HG03097 (cell line): Measurements from ENCODE around the gene ST6GALNAC1.

ENCODE experiments used
- ATAC-seq: cut with Tn5 transposase; IDR thresholded peaks from one replicate; pipeline ENCODE4 v1.9.1; 2021; ENCODE audit not compliant: unreplicated experiment, low FRiP score

Gene ST6GALNAC1

DNA sequence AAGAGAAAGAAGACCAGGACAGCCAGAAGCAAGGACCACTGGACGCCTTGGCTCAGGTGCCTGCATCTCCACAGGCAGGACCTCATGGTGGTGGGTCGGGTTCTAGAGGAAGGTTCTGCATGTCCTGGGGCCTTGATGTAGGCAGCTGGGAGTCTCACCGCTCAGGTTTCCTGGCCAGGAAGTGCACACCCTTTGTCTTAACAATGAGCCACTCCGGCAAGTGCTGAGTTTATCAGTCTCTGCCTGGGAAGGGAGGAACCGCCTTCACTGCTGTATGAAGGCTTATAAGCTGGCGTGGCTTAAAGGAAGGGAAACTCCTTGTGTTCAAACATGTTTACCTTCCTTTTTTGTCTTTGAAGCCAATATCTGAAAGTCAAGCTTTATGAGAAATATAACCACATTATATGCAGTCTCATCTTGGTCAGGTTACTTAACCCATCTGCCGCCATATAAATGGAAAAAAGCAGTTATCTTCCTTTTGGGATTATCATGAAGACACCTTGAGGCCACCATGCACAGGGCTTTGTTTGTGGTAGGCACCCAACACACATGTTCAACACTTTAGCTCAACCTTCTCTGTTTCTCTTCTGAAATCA is at the start of gene ST6GALNAC1:
ST6GALNAC1 (minus strand) TSS at position 205 of the 596 bp plus-strand sequence; CDS start at position 86, 119 bp downstream.
- no peak for ATAC-seq

DNA sequence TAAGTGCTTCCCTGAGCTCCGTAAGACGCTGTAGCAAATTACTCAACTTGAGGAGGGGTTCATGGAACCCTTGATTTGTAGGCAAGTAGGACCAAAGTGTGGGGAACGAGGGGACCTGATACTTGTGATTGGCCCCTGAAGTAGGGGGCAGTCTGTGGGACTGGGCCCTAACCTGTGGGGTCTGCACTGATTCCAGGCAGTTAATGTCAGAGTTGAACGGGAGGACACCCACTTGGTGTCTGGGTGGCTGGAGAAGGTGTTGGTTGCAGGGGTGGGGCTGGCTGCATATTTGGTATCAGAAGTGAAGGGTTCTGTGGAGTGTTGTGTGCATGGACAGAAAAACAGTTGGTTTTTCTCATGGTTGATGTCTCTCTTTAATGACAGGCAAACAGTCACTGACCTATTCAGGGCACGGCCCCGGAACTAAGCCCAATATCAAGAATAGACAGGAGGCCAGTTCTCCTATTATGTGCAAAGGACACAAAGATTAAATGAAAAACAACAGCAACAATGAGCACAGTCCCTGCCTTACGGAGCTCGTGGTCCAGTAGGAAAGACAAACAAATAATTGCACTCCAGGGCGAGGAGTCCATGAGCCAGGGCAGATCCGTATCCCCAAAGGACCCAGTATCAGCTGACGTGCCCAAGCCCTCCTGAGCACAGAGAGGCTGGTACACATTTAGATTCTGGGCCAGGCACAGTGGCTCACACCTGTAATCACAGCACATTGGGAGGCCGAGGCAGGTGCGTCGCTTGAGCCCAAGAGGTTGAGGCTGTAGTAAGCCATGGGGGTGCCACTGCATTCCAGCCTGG is 48.0 kb upstream of the ST6GALNAC1 start:
- ATAC-seq, result no peak

GRCh38 chr17:76690596-76691280 is 47.2 kb upstream of the ST6GALNAC1 start:
- ATAC-seq, result no peak

GRCh38 chr17:76689859-76690258 is 46.3 kb upstream of the ST6GALNAC1 start:
- ATAC-seq, result no peak

- ATAC-seq, result no peak
Measured at GRCh38 chr17:76688165-76688622, 44.6 kb upstream of the ST6GALNAC1 start.

GRCh38 chr17:76687298-76688164 is 44.0 kb upstream of the ST6GALNAC1 start:
- no peak for ATAC-seq

DNA sequence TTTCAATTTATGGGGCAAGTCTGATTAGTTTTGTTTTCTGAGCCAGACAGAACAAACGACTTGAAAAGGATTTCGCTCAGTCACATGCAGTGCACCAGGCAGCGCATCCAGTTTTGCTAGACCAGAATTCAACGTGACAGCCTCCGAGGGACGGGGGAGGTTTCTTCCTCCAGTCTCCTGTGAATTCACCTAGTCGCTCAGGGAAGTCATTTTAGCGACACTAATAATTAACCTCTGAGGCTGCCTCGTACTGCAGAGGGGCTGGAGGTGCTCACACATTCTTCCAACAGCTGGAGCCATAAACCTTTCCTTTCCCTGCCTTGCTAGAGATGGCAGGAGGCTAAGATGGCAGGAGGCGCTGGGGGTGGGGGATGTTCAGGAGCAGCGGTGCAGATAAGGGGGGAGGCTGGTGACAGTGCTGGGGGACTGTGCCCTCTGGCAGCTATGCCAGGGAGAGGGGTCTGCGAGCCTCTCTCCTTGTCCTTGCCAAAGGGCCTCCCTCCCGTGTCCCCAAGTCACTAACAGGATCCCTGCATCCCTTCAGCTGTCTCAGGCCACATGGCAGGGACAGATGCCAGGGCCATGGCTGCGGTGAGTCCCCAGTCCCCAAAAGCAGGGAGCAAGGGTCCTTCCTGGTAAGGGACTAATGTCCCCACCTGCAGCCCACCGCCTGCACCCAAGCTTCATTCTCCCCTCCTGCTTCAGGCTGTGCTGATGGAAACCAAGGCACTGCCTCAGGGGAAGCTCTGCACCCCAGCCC is 43.2 kb upstream of the ST6GALNAC1 start:
- no peak for ATAC-seq

DNA sequence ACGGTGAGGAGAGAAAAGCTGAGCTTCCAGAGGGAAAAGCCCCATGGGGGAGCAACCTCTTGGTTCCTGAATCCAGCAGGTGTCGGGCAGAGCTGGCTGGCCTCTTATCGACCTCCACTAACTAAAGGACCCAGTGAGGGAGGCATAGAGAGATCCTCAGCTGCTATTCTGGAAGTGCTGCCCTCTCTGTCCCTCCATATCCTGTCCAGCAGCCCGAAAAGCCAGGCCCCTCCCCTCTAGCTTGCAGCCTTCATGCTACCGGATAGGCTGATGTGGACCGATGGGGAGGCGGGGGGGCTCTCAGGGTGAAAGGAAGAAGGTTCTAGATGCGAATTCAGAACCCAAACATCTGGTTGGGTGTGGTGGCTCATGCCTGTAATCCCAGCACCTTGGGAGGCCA is 42.3 kb upstream of the ST6GALNAC1 start:
- ATAC-seq, result no peak

DNA sequence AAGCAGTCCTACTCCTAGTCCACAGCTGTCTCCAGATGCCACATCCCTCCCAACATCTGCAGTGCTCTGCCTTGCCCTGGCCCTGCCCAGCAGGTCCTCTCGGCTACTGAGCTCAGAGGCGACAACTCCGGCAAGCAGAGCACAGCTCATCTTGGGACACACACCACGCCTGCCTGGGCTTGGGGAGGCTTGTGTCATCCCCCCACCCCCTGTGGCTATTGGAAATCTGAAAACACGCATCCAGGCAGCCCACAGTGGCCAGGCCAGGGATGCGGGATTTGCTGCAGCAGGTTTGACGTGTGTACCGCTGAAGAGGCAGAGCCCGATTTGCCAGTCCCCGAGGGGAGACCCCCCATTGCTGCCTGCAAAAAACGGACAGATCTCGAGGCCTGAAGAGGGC is 41.8 kb upstream of the ST6GALNAC1 start:
- ATAC-seq, result no peak

GRCh38 chr17:76684756-76685155 is 41.2 kb upstream of the ST6GALNAC1 start:
- no peak for ATAC-seq

- ATAC-seq, result no peak
Measured at GRCh38 chr17:76683921-76684745, 40.6 kb upstream of the ST6GALNAC1 start.

GRCh38 chr17:76683011-76683755 is 39.6 kb upstream of the ST6GALNAC1 start:
- ATAC-seq, result no peak

DNA sequence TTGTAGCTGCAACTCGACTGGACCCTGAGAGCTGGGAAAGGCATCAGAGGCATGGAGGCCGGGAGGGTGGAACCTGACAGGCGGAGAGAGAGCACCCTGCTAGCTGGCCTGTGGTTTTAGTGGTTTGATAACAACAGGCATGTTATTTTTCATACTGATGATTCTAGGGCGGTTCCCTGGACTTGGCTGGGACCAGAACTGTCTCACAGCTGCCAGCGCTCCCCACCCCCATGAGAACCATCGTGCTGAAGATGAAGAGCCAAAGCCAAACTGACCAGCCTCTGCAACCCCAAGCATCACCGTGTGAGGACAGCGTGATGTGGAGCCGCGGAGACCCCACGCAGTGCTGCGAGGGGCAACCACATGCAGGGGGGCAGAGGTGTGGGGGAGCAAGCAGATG is 38.7 kb upstream of the ST6GALNAC1 start:
- ATAC-seq, result no peak

DNA sequence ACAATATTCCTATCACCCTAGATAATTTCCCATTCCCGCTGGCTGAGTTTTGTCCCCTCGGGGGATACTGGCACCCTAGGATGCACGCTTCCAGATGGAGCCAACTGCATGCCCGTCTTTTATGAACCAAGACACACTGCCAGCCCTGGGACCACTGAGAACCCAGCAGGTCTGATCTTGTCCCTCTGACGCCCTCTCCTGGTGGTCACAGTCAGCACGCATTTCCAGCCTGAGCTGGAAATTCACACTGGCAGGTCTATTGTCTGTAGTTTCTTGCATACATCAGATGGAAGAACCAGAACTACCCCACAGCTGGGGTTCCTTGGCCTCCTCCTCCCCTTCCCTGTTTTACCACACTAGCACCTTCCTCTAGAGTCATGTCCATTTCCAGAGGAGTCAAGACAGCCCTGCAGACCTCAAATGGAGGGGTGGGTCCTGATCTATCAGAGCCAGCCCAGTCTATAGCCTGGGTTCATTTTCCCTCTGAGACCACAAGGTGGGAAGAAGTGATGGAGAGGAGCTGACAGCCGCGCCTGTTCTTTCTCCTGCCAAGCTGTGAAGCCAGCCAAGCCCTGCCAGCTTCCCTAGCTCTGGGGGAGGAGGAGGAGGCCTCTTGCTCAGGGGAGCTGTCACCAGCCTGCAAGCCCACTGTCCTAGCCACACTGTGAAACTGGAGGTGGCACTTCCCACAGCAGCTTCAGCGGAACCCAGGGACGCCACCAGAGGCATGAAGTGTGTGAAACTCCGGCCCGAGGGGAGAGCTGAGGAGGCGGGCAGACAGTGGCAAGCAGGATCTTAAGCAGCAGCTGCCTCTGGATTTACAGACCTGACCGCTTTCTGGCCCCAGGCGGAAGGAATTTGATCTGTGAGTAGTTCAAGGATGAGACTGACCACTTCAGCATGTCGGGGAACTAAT is 37.9 kb upstream of the ST6GALNAC1 start:
- no peak for ATAC-seq

DNA sequence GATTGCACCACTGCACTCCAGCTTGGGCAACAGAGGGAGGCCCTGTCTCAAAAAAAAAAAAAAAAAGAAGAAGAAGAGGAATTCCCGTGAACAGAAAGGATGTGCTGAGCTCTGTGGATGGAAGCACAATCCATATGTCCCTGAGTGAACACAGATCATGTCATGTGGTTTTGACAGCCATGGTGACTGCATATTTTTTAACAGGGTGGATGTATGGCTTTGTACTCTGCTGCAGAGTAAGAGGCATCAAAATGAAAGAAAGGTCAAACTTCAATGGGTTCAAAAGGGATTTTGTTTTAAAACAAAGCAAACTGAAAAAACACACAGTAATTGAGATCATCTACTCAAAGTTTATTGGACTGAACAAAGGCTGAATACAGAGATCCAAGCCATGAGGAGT is 35.7 kb upstream of the ST6GALNAC1 start:
- ATAC-seq, result no peak

DNA sequence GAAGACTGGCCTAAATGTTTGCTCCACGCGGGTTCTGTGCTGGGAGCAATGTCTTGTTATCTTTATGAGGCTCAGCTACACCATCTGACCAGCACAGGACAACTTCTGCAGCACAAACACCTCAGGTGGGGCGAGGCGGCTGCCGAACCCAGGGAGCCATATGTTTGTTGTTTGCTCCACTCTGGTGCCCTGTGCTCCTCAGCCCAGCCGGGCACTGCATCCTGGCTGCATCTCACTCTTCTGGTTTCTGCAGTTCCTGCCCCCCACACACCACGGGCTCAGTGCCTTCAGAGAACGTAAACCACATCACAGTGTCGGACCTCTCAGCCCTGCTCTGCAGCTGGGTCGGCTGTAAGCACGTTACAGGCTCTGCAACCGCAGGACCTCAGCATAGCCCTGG is 34.8 kb upstream of the ST6GALNAC1 start:
- ATAC-seq, result no peak

- no peak for ATAC-seq
Measured at GRCh38 chr17:76677406-76677805, 33.8 kb upstream of the ST6GALNAC1 start.
